GM12865 (cell line): ENCODE results near the gene MCRS1.
A peak's percentile ranks its signal among the peaks of the same experiment; 100 is the strongest.

Source experiments
- DNase-seq: peaks from one replicate; pipeline ENCODE4 v3.0.0; 2010; ENCODE audit warnings: low read depth
- H3K4me3 ChIP-seq: 2 replicates; pipeline ENCODE4 v1.5.1; 2011; ENCODE audit warnings: mild to moderate bottlenecking, low read depth, low read length, control low read depth
- TF ChIP-seq, protein P1 (sequence below): IDR thresholded peaks from 2 replicates; pipeline ENCODE4 v1.5.1; 2011; ENCODE audit warnings: low read length, control low read depth, low read depth, inconsistent platforms; ENCODE audit not compliant: insufficient read depth; ENCODE audit errors: missing control alignments

Gene MCRS1

DNA sequence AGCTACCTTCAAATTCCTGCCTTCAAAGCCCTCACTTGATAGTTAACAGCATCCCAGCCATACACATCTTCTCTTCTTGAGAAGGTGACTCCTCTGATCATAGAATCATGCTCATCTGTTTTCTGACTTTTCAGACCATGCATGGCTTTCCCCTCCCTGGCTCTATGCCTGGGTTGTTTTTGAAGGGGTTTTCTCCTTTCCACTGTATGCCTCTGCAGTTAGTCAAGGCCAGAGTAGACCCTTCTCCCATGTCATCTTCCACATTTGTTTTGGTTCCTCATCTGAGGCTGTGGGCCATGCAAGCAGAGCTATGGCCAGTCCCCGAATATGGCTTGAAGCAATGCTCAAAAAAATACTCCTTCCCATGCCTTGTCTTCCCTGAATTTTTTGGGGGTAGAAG, 14.3 kb upstream of the MCRS1 start:
- H3K4me3 ChIP-seq: no peak overlapping the region
- DNase-seq: peak; percentile 32
- TF ChIP-seq, protein P1, sequence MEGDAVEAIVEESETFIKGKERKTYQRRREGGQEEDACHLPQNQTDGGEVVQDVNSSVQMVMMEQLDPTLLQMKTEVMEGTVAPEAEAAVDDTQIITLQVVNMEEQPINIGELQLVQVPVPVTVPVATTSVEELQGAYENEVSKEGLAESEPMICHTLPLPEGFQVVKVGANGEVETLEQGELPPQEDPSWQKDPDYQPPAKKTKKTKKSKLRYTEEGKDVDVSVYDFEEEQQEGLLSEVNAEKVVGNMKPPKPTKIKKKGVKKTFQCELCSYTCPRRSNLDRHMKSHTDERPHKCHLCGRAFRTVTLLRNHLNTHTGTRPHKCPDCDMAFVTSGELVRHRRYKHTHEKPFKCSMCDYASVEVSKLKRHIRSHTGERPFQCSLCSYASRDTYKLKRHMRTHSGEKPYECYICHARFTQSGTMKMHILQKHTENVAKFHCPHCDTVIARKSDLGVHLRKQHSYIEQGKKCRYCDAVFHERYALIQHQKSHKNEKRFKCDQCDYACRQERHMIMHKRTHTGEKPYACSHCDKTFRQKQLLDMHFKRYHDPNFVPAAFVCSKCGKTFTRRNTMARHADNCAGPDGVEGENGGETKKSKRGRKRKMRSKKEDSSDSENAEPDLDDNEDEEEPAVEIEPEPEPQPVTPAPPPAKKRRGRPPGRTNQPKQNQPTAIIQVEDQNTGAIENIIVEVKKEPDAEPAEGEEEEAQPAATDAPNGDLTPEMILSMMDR: no peak

DNA sequence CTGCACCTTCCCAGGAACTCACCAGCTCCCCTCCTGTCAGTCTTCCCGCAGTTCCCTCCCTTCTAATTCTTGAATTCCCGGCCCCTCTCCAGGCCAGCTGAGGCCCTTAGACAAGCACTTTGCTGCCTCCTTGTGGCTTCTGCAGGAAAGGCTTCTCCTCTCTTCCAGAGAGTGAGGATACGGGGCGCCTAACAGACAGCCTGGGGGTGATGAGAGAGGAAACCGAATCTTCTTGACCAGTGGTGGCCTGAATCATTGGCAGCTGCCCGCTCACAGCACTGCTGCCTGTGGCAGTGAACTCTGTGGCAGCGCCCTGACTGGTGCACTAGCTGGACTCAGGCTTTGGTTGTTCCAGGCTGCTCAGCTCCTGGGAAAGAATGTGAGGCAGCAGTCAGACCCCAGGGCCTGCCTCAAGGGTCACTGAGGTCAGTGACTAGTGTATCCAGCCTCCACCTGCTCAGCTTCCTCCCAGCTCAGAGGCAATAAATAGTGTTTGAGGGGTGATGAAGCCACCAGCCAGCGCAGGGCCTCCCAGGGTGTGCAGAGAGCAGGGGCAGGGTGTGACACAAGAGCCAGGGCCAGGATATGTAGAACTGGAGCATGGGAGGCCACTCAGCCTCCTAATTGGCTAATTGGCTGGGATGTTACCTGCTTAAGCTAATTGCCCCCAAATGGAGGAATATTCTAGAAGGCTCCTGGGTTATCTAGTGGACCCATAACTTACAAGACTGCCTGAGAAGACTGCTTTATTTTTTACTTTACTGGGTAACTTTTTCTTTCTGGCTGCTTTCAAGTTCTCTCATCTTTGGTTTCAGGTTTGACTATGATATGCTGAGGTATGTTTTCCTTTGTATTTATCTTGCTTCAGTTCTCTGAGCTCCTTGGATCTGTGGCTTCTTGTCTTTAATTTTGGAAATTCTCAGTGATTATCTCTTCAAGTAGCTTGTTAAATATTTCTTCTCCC, 12.9 kb upstream of the MCRS1 start:
- TF ChIP-seq, protein P1: peak; percentile 88
- DNase-seq: peak; percentile 79
- H3K4me3 ChIP-seq: no peak overlapping the region; the same call in none of the 2 replicates

GRCh38 chr12:49578471-49579112, 10.7 kb upstream of the MCRS1 start:
- no peak for DNase-seq
- no peak overlapping the region for H3K4me3 ChIP-seq
- TF ChIP-seq, protein P1: no peak

GRCh38 chr12:49577589-49578315, 9.8 kb upstream of the MCRS1 start:
- DNase-seq: no peak
- TF ChIP-seq, protein P1: no peak
- no peak overlapping the region for H3K4me3 ChIP-seq

DNA sequence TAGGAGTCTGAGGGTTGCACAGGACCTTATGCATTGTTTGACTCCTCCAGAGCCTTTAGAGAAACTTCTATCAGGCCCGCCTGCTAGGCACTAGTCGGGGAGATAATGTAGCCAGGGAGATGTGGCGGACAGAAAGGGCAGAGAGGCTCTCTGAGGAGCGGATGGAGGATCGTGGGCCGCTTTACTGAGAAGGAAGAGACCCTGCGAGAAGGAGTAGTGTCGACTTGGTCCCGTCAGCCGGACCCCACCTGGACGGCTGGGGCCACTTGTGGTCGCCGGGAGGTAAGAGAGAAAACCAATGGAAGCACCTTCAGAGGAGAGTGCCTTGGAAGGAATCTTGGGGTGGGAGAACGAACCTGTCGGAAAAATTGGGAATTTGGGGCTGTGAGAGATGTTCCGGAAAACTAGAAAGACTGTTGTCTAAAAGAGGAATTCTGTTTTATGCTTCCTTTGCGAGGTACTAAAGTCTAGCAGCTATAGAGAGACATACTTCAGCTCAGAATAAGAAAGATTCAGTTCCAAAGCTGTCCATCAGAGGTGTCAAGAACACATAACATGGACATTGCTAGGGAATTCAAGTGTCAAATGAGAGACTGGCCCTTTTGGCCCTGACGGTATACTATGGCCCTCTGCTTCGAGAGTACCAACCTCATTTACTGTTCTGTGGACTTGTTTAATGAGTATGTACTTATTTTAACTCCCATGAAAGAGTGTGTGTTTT, 660 bp upstream of the MCRS1 start:
- peak overlapping the region; percentile 95 for H3K4me3 ChIP-seq
- TF ChIP-seq, protein P1: no peak
- DNase-seq: peak; percentile 35

DNA sequence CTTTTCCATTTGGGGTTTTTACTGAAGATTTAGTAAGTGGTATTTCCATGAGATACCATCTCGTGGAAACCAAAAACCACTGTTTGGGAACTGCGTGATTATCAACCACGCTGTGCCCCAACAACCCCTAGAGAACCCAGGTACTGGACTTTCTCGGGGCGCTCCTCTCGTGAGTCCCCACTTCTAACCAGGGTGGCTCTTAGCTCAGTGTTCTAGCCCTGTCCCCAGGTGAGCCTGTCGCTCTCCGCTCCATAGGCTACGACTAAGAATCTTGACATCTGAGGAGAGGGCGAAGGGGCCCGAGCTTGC, 686 bp downstream of the MCRS1 start:
- peak; percentile 15 for DNase-seq
- peak overlapping the region; percentile 95 for H3K4me3 ChIP-seq
- TF ChIP-seq, protein P1: no peak
